Panc1 (cell line): ENCODE data around the gene PTPRJ.

ENCODE experiments used
- POLR2AphosphoS5 ChIP-seq: IDR thresholded peaks from 2 replicates; pipeline ENCODE4 v1.6.1; 2012; ENCODE audit warnings: mild to moderate bottlenecking, low read depth, low read length, moderate library complexity
- SIN3A ChIP-seq: IDR thresholded peaks from 2 replicates; pipeline ENCODE4 v1.6.1; 2012; ENCODE audit warnings: low read depth, mild to moderate bottlenecking, low read length, moderate library complexity, borderline replicate concordance; ENCODE audit not compliant: insufficient read depth
- TCF7L2 ChIP-seq: IDR thresholded peaks from 2 replicates; pipeline ENCODE4 v1.6.1; 2011; ENCODE audit warnings: mild to moderate bottlenecking, low read depth, low read length, inconsistent platforms
- TF ChIP-seq, protein P1 (sequence below): fragments of 450-650 bp; IDR thresholded peaks from 2 replicates; pipeline ENCODE4 v1.5.1; 2017; ENCODE audit warnings: mild to moderate bottlenecking
- TF ChIP-seq, protein P2 (sequence below), 2 experiments: IDR thresholded peaks; 2 replicates each; pipeline ENCODE4 v1.6.1; 2011 to 2012; ENCODE audit warnings: low read depth in 2 of 2, control low read depth in 1 of 2, low read length in 1 of 2, mild to moderate bottlenecking in 1 of 2, moderate library complexity in 1 of 2; ENCODE audit not compliant: insufficient read depth in 1 of 2

DNA sequence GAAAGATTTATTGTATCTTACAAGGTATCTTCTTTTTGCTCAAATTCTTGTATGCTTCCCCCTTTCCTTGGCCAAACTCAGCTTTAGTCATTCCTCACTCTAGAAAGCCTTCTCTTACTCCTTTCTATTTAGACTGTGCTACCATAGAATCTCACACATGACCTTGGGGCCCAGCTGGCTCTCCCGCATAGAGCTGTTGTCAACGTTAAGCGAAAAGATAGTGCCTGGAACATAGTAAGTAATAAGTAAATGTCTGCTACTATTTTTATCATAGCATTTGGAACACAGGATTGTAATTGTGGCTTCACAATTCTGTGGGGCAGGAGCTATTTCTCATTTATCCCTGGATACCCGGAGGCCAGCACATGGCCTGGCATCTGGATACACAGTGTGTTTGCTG, 197.3 kb downstream of the PTPRJ start:
- TF ChIP-seq, protein P1, sequence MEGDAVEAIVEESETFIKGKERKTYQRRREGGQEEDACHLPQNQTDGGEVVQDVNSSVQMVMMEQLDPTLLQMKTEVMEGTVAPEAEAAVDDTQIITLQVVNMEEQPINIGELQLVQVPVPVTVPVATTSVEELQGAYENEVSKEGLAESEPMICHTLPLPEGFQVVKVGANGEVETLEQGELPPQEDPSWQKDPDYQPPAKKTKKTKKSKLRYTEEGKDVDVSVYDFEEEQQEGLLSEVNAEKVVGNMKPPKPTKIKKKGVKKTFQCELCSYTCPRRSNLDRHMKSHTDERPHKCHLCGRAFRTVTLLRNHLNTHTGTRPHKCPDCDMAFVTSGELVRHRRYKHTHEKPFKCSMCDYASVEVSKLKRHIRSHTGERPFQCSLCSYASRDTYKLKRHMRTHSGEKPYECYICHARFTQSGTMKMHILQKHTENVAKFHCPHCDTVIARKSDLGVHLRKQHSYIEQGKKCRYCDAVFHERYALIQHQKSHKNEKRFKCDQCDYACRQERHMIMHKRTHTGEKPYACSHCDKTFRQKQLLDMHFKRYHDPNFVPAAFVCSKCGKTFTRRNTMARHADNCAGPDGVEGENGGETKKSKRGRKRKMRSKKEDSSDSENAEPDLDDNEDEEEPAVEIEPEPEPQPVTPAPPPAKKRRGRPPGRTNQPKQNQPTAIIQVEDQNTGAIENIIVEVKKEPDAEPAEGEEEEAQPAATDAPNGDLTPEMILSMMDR = no peak
- TF ChIP-seq SIN3A = no peak
- TF ChIP-seq POLR2AphosphoS5 = no peak
- TF ChIP-seq, protein P2, sequence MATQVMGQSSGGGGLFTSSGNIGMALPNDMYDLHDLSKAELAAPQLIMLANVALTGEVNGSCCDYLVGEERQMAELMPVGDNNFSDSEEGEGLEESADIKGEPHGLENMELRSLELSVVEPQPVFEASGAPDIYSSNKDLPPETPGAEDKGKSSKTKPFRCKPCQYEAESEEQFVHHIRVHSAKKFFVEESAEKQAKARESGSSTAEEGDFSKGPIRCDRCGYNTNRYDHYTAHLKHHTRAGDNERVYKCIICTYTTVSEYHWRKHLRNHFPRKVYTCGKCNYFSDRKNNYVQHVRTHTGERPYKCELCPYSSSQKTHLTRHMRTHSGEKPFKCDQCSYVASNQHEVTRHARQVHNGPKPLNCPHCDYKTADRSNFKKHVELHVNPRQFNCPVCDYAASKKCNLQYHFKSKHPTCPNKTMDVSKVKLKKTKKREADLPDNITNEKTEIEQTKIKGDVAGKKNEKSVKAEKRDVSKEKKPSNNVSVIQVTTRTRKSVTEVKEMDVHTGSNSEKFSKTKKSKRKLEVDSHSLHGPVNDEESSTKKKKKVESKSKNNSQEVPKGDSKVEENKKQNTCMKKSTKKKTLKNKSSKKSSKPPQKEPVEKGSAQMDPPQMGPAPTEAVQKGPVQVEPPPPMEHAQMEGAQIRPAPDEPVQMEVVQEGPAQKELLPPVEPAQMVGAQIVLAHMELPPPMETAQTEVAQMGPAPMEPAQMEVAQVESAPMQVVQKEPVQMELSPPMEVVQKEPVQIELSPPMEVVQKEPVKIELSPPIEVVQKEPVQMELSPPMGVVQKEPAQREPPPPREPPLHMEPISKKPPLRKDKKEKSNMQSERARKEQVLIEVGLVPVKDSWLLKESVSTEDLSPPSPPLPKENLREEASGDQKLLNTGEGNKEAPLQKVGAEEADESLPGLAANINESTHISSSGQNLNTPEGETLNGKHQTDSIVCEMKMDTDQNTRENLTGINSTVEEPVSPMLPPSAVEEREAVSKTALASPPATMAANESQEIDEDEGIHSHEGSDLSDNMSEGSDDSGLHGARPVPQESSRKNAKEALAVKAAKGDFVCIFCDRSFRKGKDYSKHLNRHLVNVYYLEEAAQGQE (IDR thresholded peaks at IDR 0.05; ENCODE audit: insufficient read depth in 1 of 2, low read depth in 2 of 2, low read length in 1 of 2) = no peak
- TF ChIP-seq TCF7L2 = no peak
